ENCODE measurements around the gene TSHR.

DNA sequence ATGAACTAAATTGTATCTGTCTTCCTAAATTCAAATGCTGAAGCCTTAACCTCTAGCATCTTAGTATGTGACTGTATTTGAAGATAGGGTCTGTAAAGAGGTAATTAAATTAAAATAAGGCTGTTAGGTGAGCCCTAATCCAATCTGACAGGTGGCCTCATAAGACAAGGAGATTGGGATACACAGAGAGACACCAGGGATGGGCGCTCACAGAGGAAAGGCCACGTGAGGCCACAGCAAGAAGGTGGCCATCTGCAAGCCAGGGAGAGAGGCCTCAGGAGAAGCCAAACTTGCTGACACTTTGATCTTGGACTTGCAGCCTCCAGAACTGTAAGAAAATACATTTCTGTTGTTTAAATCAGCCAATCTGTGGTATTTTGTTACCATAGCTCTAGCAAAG lies 154.8 kb downstream of the TSHR start:
- TF ChIP-seq TAF1 (IDR thresholded peaks at IDR 0.05; ENCODE audit: borderline replicate concordance, insufficient read depth, low read length) (no peak), POLR2AphosphoS5 (IDR thresholded peaks at IDR 0.05; ENCODE audit: low read depth, low read length) (no peak), FOXP2 (optimal IDR thresholded peaks at IDR 0.05; ENCODE audit: borderline replicate concordance, extremely low read depth, extremely low read length, insufficient read depth) (no peak), SIN3A (IDR thresholded peaks at IDR 0.05; ENCODE audit: borderline replicate concordance, insufficient read depth, low read length) (no peak)
- TF ChIP-seq, protein P1, sequence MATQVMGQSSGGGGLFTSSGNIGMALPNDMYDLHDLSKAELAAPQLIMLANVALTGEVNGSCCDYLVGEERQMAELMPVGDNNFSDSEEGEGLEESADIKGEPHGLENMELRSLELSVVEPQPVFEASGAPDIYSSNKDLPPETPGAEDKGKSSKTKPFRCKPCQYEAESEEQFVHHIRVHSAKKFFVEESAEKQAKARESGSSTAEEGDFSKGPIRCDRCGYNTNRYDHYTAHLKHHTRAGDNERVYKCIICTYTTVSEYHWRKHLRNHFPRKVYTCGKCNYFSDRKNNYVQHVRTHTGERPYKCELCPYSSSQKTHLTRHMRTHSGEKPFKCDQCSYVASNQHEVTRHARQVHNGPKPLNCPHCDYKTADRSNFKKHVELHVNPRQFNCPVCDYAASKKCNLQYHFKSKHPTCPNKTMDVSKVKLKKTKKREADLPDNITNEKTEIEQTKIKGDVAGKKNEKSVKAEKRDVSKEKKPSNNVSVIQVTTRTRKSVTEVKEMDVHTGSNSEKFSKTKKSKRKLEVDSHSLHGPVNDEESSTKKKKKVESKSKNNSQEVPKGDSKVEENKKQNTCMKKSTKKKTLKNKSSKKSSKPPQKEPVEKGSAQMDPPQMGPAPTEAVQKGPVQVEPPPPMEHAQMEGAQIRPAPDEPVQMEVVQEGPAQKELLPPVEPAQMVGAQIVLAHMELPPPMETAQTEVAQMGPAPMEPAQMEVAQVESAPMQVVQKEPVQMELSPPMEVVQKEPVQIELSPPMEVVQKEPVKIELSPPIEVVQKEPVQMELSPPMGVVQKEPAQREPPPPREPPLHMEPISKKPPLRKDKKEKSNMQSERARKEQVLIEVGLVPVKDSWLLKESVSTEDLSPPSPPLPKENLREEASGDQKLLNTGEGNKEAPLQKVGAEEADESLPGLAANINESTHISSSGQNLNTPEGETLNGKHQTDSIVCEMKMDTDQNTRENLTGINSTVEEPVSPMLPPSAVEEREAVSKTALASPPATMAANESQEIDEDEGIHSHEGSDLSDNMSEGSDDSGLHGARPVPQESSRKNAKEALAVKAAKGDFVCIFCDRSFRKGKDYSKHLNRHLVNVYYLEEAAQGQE (IDR thresholded peaks at IDR 0.05; ENCODE audit: insufficient read depth in 1 of 2, low read depth in 2 of 2, low read length in 2 of 2): no peak
